MCF 10A (cell line): ENCODE data around the gene AXDND1. TPM values are rescaled to one million over a fixed set of nuclear protein-coding genes. Genes with fewer than 3 reads are reported as not detected.
"Not testable (repeated sequence)": the region's sequence is repeated elsewhere in the genome, so short reads cannot be mapped to it uniquely, and the experiment has no call there.

Experiments used
- BruUV-seq: library from RNA; stranded (reverse); fragments of 400-500 nt; replicated peaks from 2 replicates; lab custom pipeline; 2021; lab: Mats Ljungman, UMichigan
- CTCF ChIA-PET: fragments of 300-600 bp; sonication (Branson Sonifier 250); formaldehyde crosslinking; extraction: SDS; loops from one replicate; lab custom pipeline; 2021; ENCODE audit warnings: antibody characterized with exemption, inconsistent platforms; lab: Yijun Ruan, JAX
- POLR2A ChIA-PET: fragments of 300-600, 350-650 bp; sonication (Branson Sonifier 250); formaldehyde crosslinking; extraction: SDS; loops from one replicate; lab custom pipeline; 2020; ENCODE audit warnings: antibody characterized with exemption, inconsistent platforms; lab: Yijun Ruan, JAX
- DNase-seq: peaks from one replicate; pipeline ENCODE4 v3.0.0-alpha.2; 2018; ENCODE audit not compliant: unreplicated experiment
- H3K27ac Mint-ChIP-seq: one replicate; pipeline ENCODE4 v1.8.0; 2022; ENCODE audit warnings: mild to moderate bottlenecking, low read depth, mixed read lengths; ENCODE audit not compliant: unreplicated experiment
- H3K27me3 Mint-ChIP-seq: one replicate; pipeline ENCODE4 v1.8.0; 2022; ENCODE audit warnings: mixed read lengths; ENCODE audit not compliant: insufficient read depth, unreplicated experiment
- H3K36me3 Mint-ChIP-seq: one replicate; pipeline ENCODE4 v1.8.0; 2022; ENCODE audit warnings: mild to moderate bottlenecking, moderate library complexity, mixed read lengths; ENCODE audit not compliant: insufficient read depth, unreplicated experiment
- H3K4me1 Mint-ChIP-seq: one replicate; pipeline ENCODE4 v1.8.0; 2022; ENCODE audit warnings: mixed read lengths; ENCODE audit not compliant: insufficient read depth, unreplicated experiment
- H3K4me3 Mint-ChIP-seq: one replicate; pipeline ENCODE4 v1.8.0; 2022; ENCODE audit warnings: mild to moderate bottlenecking, moderate library complexity, mixed read lengths; ENCODE audit not compliant: unreplicated experiment
- H3K9me3 Mint-ChIP-seq: one replicate; pipeline ENCODE4 v1.8.0; 2022; ENCODE audit warnings: mixed read lengths; ENCODE audit not compliant: unreplicated experiment
- CTCF ChIP-seq: fragments of 200-600 bp; IDR thresholded peaks from one replicate; pipeline ENCODE4 v1.8.0; 2022; ENCODE audit warnings: antibody characterized with exemption, mild to moderate bottlenecking; ENCODE audit not compliant: unreplicated experiment
- intact Hi-C: fragments of 100-400 bp; cut with micrococcal nuclease; formaldehyde crosslinking; loops from 2 replicates; pipeline ENCODE4 v1.14.1; 2022
- total RNA-seq: library from RNA; stranded (reverse); gene quantifications from 2 replicates; pipeline ENCODE4 v1.2.3, GENCODE V29; 2022

Gene AXDND1
- total RNA-seq, 1 experiment from 2014 or later: 1.1 TPM

- H3K27me3 Mint-ChIP-seq: no peaks in the 10 kb centered on the region
- no peak overlapping the region for H3K27ac Mint-ChIP-seq
- no peaks in the 10 kb centered on the region for H3K4me1 Mint-ChIP-seq
- no TSS peak for BruUV-seq
- H3K9me3 Mint-ChIP-seq: peaks cover 9% of the 10 kb centered on the region
- no peak overlapping the region for H3K4me3 Mint-ChIP-seq
- DNase-seq: no peak
- intact Hi-C loops: loop anchor here (5.0 kb wide), 1 partner anchor 196 kb away; no protein-coding TSS in a partner anchor
- POLR2A ChIA-PET: interaction anchor here (0.7 to 1.1 kb wide), 2 partner anchors 37 to 580 kb away, joined by 3 read pairs; no protein-coding TSS in a partner anchor
- no peak for TF ChIP-seq CTCF
- CTCF ChIA-PET: interaction anchor here (2.7 kb wide), 1 partner anchor 8 kb away, joined by 16 read pairs; no protein-coding TSS in a partner anchor
- H3K36me3 Mint-ChIP-seq: no peaks in the 10 kb centered on the region
Measured at GRCh38 chr1:179448437-179449149, 82.8 kb downstream of the AXDND1 start.

GRCh38 chr1:179459606-179460206 is 93.9 kb downstream of the AXDND1 start:
- peaks cover 23% of the 10 kb centered on the region for H3K27me3 Mint-ChIP-seq
- intact Hi-C loops, H3K4me3 Mint-ChIP-seq, DNase-seq, H3K9me3 Mint-ChIP-seq, CTCF ChIA-PET, H3K27ac Mint-ChIP-seq, H3K36me3 Mint-ChIP-seq, POLR2A ChIA-PET, BruUV-seq, H3K4me1 Mint-ChIP-seq: not testable (repeated sequence)

DNA sequence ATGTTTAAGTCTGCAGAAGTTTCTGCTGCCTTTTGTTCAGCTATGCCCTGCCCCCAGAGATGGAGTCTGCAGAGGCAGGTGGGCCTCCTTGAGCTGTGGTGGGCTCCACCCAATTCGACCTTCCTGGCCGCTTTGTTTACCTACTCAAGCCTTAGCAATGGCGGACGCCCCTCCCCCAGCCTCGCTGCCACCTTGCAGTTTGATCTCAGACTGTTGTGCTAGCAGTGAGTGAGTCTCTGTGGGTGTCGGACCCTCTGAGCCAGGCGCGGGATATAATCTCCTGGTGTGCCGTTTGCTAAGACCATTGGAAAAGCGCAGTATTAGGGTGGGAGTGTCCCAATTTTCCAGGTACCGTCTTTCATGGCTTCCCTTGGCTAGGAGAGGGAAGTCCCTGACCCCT is 99.9 kb downstream of the AXDND1 start:
- peaks cover 32% of the 10 kb centered on the region for H3K27me3 Mint-ChIP-seq
- DNase-seq, H3K36me3 Mint-ChIP-seq, H3K4me1 Mint-ChIP-seq, POLR2A ChIA-PET, intact Hi-C loops, BruUV-seq, H3K4me3 Mint-ChIP-seq, H3K9me3 Mint-ChIP-seq, H3K27ac Mint-ChIP-seq: not testable (repeated sequence)
- CTCF ChIA-PET: interaction anchor here (0.6 kb wide), 1 partner anchor 8 kb away, joined by 4 read pairs; no protein-coding TSS in a partner anchor

GRCh38 chr1:179474713-179475112 is 108.9 kb downstream of the AXDND1 start:
- no peaks in the 10 kb centered on the region for H3K4me1 Mint-ChIP-seq

More at GRCh38 chr1:179474713-179475112, 108.9 kb downstream of the AXDND1 start:
- no peaks in the 10 kb centered on the region for H3K36me3 Mint-ChIP-seq
- intact Hi-C loops: no loop called here
- H3K4me3 Mint-ChIP-seq: no peak overlapping the region
- no peak for TF ChIP-seq CTCF
- peaks cover 11% of the 10 kb centered on the region for H3K27me3 Mint-ChIP-seq
- ChIA-PET CTCF (interaction anchor here (0.6 to 0.7 kb wide), 2 partner anchors 240 to 1625 kb away, joined by 3 read pairs; no protein-coding TSS in a partner anchor), POLR2A (no interaction called here)
- H3K9me3 Mint-ChIP-seq: peaks cover 44% of the 10 kb centered on the region
- no TSS peak for BruUV-seq
- no peak overlapping the region for H3K27ac Mint-ChIP-seq
- DNase-seq: no peak
